Measurements from ENCODE around the gene SUMO2. TPM values are rescaled to one million over a fixed set of nuclear protein-coding genes. Genes with fewer than 3 reads are reported as not detected.
"Not testable (repeated sequence)": the region's sequence is repeated elsewhere in the genome, so short reads cannot be mapped to it uniquely, and the experiment has no call there.

Gene SUMO2
- 140 and 143 TPM in 2 replicates for total RNA-seq

DNA sequence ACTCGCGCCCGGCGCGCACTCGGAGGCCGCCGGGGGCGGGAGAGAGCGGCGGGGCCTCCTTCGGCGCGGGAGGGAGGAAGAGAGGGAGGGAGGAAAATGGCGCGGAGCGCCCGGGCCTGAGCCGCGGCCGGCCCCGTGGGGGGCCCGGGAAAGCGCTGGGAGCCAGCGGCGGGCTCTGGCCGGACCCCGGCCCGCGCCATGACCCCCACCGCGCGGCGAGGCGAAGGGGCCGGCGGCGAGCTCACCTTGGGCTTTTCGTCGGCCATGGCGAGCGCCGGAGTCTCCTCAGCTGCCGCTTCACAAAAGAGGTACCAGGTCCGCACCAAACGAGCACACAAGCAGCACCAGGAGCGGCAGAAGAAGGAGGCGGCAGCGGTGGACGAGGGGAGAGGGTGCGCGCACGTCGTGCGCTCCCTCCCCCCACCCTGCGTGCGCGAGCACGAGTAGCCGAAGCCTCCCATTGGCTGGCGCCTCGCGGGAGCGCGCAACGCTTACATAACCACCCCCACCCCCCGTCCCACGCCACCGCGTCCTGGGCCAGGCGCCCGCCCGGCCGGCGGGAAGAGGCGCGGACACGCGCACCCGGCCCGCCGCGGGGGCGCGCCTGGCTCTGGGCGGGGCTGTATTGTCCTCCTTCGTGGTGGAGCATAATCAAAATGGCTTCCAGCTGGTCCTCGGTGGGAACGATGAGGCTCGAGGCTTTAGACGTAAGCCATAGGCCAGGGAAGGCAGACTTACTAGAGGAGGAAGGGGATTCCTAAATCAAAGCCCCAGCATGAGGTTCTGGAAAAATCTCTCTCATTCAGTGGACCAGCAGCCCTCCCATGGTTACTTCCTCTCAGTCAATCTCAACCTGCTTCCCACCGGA is at the start of gene SUMO2:
SUMO2 (minus strand) TSS at position 391 of the 868 bp plus-strand sequence; CDS start at position 266, 125 bp downstream.
- peak; percentile 88 for DNase-seq (ENCODE audit: low read depth, low spot score)

DNA sequence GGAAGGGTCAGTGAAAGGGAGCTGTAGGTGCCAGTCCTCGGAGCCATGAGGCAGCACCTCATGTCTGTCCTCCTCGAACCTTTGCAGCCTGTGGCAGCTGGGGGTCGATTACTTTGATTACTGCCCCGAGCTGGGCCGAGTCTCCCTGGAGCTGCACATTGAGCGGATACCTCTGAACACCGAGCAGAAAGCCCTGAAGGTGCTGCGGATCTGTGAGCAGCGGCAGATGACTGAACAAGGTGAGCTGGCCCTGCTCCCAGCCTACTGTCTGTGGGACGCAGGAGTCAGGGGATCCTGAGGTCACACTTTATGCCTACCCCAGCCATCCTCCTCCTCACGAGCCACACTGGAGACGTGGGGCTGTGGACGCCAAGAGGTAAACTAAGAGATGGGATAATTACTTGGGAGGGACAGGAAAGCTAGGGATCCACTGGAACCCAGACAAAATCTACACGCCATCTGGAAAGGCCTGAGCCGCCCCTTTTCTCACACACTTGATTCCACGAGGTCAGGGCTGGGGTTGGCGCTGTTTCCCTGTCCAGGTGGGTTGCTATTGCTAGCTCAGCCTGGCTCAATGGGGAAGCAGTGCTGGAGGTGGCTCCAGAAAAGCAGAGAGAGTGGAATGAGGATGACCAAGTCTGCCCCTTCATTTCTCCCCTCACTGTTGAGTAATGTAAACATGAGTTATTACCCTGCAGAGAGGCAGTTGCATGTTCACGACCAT is 49.1 kb upstream of the SUMO2 start:
- DNase-seq (ENCODE audit: low read depth, low spot score), result no peak

DNA sequence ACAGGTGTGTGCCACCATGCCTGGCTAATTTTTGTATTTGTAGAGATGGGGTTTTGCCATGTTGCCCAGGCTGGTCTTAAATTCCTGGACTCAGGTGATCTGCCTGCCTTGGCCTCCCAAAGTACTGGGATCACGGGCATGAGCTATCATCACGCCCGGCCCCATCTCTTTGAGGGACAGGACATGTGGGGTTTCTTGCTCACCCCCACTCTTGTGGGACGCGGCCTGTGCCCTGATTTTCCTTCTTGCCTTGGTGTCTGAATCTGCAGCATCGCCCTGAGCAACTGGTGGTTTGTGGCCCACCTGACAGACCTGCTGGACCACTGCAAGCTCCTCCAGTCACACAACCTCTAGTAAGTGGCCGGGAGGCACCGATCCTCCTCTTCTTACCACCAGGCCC is 48.3 kb upstream of the SUMO2 start:
- DNase-seq (ENCODE audit: low read depth, low spot score), result no peak

DNA sequence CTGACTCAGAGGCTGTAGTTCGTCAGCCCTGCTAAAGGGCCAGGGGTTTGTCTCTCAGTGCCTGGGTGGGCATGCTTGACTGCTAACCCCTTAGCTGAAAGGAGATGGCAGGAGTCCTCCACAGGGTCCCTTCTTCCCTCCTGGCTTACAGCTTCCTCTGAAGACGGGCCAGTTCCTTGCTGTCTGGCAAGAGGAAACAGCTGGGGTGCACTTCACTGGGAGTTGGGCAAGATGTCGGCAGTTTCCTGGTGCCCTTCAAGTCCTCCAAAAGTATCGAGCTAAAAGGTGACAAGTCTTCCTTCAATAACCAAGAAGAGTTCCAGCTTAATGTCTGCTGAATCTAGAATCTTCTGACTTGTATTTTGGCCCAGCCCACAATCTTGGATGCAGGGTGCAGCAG is 46.1 kb upstream of the SUMO2 start:
- no peak for DNase-seq (ENCODE audit: low read depth, low spot score)

DNA sequence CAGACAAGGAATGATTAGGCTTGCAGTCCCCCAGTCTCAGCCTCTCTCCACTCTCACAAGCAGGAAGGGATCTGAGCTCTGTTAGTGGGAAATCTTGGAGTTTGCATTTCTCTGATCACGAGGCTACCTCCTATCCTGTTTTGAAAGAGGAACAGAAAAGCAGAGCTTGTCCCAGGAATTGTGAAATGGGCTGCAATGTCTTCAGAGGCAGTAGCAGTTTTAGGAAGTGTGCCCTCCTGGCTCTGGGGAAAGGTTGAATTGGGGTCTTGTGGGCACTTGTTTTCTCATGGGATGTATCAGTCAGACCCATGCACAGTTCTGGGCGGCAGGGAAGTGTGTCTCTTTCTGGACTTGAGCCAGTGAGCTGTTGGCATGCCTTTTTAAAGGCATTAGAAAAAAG is 45.5 kb upstream of the SUMO2 start:
- no peak for DNase-seq (ENCODE audit: low read depth, low spot score)

DNA sequence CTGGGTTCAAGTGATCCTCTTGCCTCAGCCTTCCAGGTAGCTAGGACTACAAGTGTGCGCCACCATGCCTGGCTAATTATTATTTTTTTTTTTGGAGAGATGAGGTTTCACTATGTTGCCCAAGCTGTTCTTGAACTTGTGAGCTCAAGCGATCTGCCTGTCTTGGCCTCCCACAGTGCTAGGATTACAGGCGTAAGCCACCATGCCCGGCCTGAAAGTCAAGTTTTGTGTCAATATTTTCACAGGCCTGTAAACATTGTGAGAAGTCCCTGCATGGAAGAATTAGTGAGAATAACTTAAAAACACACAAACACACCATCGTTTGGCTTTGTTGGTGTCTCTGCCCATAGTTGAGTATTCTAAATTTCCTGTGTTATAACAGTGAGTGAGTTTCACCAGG is 45.0 kb upstream of the SUMO2 start:
- DNase-seq (ENCODE audit: low read depth, low spot score), result no peak

DNA sequence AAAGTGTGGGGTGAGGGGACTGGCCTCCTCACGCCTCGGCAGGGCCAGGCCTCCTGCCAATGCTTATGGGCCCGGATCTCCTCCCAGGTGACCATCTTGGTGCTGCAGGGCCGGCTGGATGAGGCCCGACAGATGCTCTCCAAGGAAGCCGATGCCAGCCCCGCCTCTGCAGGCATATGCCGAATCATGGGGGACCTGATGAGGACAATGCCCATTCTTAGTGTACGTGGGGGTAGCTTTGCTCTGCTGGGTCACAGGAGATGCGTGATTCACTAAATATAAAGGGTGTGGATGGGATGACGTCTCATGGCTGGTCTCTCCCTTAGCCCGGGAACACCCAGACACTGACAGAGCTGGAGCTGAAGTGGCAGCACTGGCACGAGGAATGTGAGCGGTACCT is 42.3 kb upstream of the SUMO2 start:
- no peak for DNase-seq (ENCODE audit: low read depth, low spot score)

DNA sequence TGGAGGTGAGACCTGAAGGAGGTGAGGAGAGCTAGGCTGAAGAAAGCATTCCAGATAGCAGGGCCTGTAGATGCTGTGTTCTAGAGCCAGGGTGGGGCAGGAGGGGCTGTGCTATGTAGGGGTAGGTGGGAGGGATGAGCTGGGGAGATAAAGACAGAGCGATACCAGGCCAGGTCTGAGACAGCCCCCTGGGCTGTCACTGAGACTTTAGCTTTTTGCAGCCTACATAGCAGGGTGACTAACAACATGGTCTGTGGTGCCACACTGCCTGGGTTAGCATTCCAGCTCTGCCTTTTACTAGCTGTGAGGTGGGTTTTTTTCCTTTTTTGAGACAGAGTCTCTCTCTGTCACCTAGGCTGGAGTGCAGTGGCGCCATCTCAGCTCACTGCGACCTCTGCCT is 37.1 kb upstream of the SUMO2 start:
- no peak for DNase-seq (ENCODE audit: low read depth, low spot score)

DNA sequence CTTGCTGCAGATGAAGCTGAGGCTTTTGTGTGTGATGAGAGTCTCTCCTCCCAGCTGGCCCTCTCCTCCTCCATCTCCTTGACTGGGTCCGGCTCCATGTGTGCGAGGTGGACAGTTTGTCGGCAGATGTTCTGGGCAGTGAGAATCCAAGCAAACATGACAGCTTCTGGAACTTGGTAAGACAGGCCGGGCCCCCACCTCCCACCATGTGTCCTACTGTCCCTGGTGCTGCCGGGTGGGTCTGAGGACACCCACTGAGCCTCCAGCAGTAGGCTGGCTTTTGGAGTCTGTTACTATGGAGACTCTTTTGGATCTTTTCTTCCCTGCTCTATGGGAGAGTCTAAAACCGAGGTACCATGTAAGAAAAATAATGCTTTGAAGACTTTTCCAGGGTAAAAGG is 35.4 kb upstream of the SUMO2 start:
- DNase-seq (ENCODE audit: low read depth, low spot score), result no peak

DNA sequence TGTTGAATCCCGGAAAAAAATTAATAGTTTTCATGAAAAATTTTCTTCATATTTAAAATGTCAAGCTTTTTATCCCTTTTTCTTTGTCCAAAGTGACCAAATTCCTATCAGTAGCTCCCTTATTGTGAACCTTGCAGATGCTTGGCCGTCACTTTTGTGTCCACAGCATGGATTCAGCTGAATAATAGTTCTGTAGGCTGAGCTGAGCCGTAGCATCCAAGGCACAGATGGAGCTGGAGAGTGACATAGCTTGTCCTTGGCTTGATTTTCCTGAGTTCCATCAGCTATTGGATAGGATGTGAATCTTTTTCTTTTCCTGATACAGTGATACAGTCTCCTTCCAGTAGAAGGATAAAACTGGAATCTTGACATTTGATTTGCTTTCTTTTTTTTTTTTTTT is 26.3 kb upstream of the SUMO2 start:
- no peak for DNase-seq (ENCODE audit: low read depth, low spot score)

DNA sequence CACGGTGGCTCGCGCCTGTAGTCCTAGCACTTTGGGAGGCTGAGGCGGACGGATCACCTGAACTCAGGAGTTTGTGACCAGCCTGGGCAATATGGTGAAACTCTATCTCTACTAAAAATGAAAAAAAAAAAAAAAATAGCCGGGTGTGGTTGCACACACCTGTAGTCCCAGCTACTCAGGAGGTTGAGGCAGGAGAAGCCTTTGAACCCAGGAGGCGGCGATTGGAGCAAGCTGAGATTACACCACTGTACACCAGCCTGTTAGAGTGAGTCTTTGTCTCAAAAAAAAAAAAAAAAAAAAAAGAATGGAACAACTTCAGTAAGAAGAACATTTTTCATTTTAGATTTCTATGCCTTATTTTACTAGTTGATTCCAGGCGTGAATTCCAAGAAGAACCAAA is 25.4 kb upstream of the SUMO2 start:
- no peak for DNase-seq (ENCODE audit: low read depth, low spot score)

DNA sequence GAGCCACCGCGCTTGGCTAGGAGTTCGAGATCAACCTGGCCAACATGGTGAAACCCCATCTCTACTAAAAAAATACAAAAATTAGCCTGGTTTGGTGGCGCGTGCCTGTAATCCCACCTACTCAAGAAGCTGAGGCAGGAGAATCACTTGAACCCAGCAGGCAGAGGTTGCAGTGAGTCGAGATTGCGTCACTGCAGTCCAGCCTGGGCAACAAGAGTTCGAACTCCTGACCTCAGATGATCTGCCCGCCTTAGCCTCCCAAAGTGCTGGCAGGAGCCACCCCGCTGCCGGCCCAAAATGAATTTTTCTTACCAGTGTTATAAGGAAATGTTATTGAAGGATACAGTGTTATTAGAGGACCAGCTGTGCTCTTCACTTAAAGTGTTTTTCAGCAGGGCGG is 25.0 kb upstream of the SUMO2 start:
- DNase-seq (ENCODE audit: low read depth, low spot score), result no peak

DNA sequence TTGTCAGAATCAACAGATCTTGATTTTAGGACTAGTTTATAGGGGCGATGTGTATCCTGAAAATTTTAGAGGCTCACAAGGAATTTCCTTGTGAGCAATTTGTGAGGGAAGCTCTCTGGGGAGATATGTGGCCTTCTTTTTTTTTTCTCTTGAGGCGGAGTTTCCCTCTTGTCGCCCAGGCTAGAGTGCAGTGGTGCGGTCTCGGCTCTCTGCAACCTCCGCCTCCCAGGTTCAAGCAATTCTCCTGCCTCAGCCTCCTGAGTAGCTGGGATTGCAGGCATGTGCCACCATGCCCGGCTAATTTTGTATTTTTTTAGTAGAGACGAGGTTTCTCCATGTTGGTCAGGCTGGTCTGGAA is 24.3 kb upstream of the SUMO2 start:
- DNase-seq (ENCODE audit: low read depth, low spot score), result not testable (repeated sequence)

DNA sequence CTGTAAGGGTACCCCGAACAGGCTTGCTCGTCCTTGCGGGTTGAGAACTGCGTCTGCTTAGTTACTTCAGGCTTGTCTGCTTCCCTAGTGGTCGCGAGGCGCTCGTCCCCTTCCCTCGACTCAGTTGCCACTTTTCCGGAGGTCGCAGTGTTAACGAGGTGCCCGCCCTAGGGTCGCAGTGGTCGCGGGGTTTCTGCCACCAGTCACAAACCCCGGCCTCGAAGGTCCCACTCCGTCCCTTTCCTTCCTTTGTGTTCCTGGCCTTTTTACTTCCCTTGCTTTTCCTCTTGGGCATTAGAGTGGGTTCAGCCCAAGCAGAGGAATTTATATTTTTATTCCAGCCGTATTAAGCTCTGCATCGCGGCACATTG is 23.0 kb upstream of the SUMO2 start:
- no peak for DNase-seq (ENCODE audit: low read depth, low spot score)

DNA sequence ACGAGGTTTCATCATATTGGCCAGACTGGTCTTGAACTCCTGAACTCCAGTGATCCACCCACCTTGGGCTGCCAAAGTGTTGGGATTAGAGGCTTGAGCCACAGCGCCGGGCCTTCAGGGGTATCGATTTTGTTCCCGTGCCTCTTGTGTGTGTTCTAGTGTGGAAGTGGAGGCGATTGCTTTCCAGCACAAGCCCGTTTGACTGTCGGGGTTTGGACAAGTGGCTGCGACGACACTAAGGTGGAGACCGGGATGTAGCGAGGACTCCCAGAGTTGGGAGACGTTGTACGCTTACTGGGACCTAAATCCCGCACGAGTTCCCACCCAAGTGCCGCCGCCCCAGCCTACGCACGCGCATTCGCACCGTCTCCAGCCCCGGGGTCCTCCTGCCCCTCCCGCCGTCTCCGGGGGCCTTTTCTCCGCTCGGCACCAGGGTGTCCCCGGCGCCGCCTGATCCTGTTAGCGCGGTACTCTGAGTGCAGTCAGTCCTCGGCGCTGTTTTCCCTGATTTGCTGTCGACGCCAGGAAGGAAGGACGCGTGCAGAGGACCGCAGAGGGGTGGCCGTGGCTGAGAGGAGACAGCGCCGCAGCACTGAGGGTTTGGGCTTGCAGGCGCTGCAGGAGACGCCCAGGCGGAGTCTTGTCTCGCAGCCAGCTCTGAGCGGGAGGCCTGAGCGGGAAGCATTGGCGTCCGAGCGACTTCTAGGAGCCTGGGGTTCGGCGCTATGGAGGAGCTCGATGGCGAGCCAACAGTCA is 22.5 kb upstream of the SUMO2 start, which contains the start of gene NUP85:
NUP85 (plus strand) TSS at position 643 of the 756 bp plus-strand sequence; CDS start at position 726, 83 bp downstream.
- peak; percentile 77 for DNase-seq (ENCODE audit: low read depth, low spot score)

DNA sequence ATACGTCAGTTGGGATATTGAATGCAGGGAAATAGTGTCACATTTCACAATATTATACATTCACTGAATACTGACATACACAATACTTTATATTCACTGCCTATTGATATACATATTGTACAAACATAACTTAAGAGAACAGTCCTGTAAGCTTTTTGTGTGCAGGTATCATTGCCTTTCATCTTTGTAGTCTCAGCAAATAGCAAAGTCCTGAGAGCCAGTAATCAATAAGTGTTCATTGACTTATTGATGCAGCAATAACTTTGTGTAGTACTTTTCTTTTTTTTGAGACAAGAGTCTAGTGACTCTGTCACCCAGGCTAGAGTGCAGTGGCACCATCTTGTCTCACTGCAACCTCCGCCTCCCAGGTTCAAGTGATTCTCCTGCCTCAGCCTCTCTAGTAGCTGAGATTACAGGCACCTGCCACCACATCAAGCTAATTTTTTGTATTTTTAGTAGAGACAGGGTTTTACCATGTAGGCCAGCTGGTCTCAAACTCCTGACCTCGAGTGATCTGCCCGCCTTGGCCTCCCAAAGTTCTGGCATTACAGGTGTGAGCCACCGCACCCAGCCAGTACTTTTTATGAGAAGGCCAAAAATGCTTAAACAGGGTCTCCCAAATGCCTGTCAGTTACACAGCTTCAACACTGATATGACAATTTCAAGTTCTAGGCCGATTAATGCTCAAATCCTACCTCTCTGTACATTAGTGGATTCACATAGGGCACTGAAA is 17.3 kb upstream of the SUMO2 start:
- no peak for DNase-seq (ENCODE audit: low read depth, low spot score)

DNA sequence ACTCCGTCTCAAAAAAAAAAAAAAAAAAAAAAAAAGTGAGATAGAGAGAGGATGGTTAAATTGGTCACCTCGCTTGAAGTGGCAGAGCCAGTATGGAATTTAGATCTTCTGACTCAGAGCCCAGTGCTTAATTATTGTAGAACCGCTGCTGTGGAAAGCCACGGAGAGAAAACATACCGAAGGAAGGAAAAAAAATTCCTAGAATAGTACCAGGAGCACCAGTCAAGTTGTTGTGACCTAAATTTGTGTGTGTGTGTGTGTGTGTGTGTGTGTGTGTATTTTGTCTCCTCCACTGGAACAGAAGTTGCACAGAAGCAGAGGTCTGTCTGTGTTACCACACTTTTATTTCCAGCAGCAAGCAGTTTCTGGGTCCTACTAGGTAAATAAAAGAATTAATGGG is 12.1 kb upstream of the SUMO2 start:
- DNase-seq (ENCODE audit: low read depth, low spot score), result no peak

DNA sequence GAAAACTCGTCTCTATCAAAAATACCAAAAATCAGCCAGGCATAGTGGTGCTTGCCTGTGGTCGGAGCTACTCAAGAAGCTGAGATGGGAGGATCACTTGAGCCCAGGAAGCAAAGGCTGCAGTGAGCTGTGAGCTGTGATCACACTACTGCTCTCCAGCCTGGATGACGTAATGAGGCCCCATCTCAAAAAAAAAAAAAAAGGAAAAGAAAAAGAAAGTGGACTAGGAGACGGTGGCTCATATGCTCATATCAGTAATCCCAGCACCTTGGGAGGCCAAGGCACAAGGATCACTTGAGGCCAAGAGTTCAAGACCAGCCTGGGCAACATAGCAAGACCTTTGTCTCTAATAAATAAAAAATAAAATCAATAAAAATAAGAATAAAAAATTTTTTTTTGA is 8.8 kb upstream of the SUMO2 start:
- DNase-seq (ENCODE audit: low read depth, low spot score), result no peak

DNA sequence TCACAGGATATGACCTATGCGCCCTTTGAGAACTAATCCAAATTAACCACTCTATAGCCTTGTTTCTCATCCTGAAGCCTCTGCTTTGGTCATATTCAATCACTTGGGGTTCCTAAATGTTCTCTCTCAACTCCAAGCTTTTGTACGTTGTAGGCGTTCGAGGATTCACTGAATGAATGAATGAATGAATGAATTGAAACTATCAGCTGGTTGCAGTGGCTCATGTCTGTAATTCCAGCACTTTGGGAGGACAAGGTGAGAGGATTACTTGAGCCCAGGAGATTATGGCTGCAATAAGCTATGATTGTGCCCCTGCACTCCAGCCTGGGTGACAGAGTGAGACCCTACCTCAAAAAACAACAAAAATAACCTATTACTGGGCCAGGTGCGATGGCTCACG is 5.9 kb upstream of the SUMO2 start:
- DNase-seq (ENCODE audit: low read depth, low spot score), result no peak

DNA sequence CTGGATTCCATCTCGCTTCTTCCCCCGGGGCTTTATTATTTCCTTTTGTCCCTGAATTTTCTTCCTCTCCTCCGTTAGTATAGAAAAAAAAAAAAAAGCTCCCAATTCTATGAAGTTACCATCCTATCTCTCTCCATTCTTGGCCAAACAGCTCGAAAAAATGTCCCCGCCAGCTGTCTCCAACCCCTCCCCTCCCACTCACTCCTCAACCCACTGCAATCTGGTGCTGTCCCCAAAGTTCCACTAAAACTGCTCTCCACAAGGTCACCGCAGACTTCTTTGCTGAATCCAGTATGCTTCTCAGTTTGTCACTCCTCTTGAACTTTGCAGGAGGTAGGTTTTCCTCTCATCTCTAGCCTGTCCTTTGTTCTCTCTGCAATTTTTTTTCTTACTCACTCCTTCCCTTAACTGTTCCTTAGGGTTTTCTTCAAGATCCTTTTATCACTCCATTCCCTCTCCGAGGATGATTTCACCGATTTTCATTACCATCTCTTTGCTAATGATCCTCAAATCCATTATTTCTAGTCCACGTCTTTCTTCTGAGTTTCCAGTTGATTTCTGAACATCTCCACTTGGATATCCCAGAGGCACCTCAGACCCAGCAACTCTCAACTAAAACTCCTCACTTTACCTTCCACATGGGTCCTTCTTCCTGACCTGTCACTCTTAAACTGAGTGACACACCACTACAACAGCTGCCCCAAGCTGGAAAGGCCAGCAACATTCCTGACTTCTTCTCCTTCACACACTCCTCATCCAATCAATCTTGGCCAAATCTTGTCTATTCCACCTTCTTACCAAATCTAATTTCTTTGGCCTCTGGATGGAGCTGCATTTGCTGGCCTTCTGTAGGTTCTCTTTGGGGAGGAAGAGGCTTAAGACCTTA is 1.5 kb upstream of the SUMO2 start:
- no peak for DNase-seq (ENCODE audit: low read depth, low spot score)

DNA sequence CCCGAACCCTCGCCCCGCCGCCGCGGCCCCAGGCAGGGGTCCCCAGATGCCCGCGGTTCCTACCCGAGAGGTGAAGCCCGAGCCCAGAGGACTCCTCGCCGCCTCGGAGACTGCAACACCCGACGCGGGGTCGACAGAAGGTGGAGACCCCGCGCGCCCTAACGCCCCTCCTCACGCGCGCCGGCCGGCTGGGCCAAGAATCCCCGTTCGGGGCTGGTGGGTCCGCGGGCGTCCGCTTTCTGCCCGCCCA is 515 bp downstream of the SUMO2 start:
- no peak for DNase-seq (ENCODE audit: low read depth, low spot score)
